ENCODE results near the gene FAM163B. TPM values are rescaled to one million over a fixed set of nuclear protein-coding genes. Genes with fewer than 3 reads are reported as not detected.

FAM163B gene
- polyA plus RNA-seq, 1 donor (not counting 4 experiments of a cell fraction or from before 2014, with no cell fraction given) = not detected

- H4K20me1 ChIP-seq (ENCODE audit: control insufficient read depth, extremely low read depth, insufficient read depth, low read length) = no peaks in the 10 kb centered on the region
- no peak for TF ChIP-seq CTCF (optimal IDR thresholded peaks at IDR 0.05 in 1 of 3, IDR thresholded peaks at IDR 0.05 in 1 of 3, conservative IDR thresholded peaks at IDR 0.05 in 1 of 3; ENCODE audit: extremely low read depth in 1 of 3, insufficient read depth in 2 of 3, low read length in 3 of 3)
- no peak for TF ChIP-seq EZH2 (IDR thresholded peaks at IDR 0.05; ENCODE audit: low read length)
- no peak overlapping the region for H2AFZ ChIP-seq (ENCODE audit: control insufficient read depth, low read length)
- no peak overlapping the region for H3K4me2 ChIP-seq (ENCODE audit: control insufficient read depth, extremely low read depth, insufficient read depth, low read depth, low read length)
- no peaks in the 10 kb centered on the region for H3K79me2 ChIP-seq (ENCODE audit: control insufficient read depth, insufficient read depth, low read length)
- H3K27me3 ChIP-seq (ENCODE audit: control insufficient read depth, extremely low read depth, insufficient read depth, low read length) = peaks cover 7% of the 10 kb centered on the region
- no peak overlapping the region for H3K4me3 ChIP-seq (ENCODE audit: control insufficient read depth in 2 of 3, extremely low read depth in 1 of 3, insufficient read depth in 2 of 3, low read depth in 1 of 3, low read length in 3 of 3)
- H3K9ac ChIP-seq (ENCODE audit: control insufficient read depth, extremely low read depth, insufficient read depth, low read length) = no peak overlapping the region
- no peaks in the 10 kb centered on the region for H3K4me1 ChIP-seq (ENCODE audit: control insufficient read depth, extremely low read depth, insufficient read depth, low read length)
- dilution Hi-C loops (cut with MboI; ENCODE audit: extremely low pct_ligation_motif_present, low sequenced_read_pairs) = no loop called here
- H3K9me3 ChIP-seq (ENCODE audit: control insufficient read depth, low read depth, low read length) = no peaks in the 10 kb centered on the region
- no peak for FAIRE-seq
- no peak for DNase-seq (ENCODE audit: low read depth, low spot score)
- H3K36me3 ChIP-seq (ENCODE audit: control insufficient read depth in 2 of 2, extremely low read depth in 1 of 2, insufficient read depth in 2 of 2, low read length in 2 of 2) = no peaks in the 10 kb centered on the region
- no peaks in the 10 kb centered on the region for H3K9me1 ChIP-seq (ENCODE audit: control insufficient read depth, extremely low read depth, insufficient read depth, low read length)
- no peak overlapping the region for H3K27ac ChIP-seq (ENCODE audit: control insufficient read depth, insufficient read depth, low read length)
Measured at GRCh38 chr9:133546287-133546680, 62.9 kb downstream of the FAM163B start.

GRCh38 chr9:133545494-133546286, 63.5 kb downstream of the FAM163B start:
- no peak overlapping the region for H3K27ac ChIP-seq (ENCODE audit: control insufficient read depth, insufficient read depth, low read length)
- FAIRE-seq = no peak
- TF ChIP-seq EZH2 (IDR thresholded peaks at IDR 0.05; ENCODE audit: low read length) (no peak), CTCF (optimal IDR thresholded peaks at IDR 0.05 in 1 of 3, IDR thresholded peaks at IDR 0.05 in 1 of 3, conservative IDR thresholded peaks at IDR 0.05 in 1 of 3; ENCODE audit: extremely low read depth in 1 of 3, insufficient read depth in 2 of 3, low read length in 3 of 3) (no peak)

More at GRCh38 chr9:133545494-133546286, 63.5 kb downstream of the FAM163B start:
- H3K27me3 ChIP-seq (ENCODE audit: control insufficient read depth, extremely low read depth, insufficient read depth, low read length) = peaks cover 7% of the 10 kb centered on the region
- H4K20me1 ChIP-seq (ENCODE audit: control insufficient read depth, extremely low read depth, insufficient read depth, low read length) = no peaks in the 10 kb centered on the region
- no peak overlapping the region for H3K9ac ChIP-seq (ENCODE audit: control insufficient read depth, extremely low read depth, insufficient read depth, low read length)
- H3K9me3 ChIP-seq (ENCODE audit: control insufficient read depth, low read depth, low read length) = no peaks in the 10 kb centered on the region
- no peaks in the 10 kb centered on the region for H3K36me3 ChIP-seq (ENCODE audit: control insufficient read depth in 2 of 2, extremely low read depth in 1 of 2, insufficient read depth in 2 of 2, low read length in 2 of 2)
- H3K79me2 ChIP-seq (ENCODE audit: control insufficient read depth, insufficient read depth, low read length) = no peaks in the 10 kb centered on the region
- DNase-seq (ENCODE audit: low read depth, low spot score) = no peak
- dilution Hi-C loops (cut with MboI; ENCODE audit: extremely low pct_ligation_motif_present, low sequenced_read_pairs) = no loop called here
- no peaks in the 10 kb centered on the region for H3K9me1 ChIP-seq (ENCODE audit: control insufficient read depth, extremely low read depth, insufficient read depth, low read length)
- H2AFZ ChIP-seq (ENCODE audit: control insufficient read depth, low read length) = no peak overlapping the region
- no peak overlapping the region for H3K4me3 ChIP-seq (ENCODE audit: control insufficient read depth in 2 of 3, extremely low read depth in 1 of 3, insufficient read depth in 2 of 3, low read depth in 1 of 3, low read length in 3 of 3)
- H3K4me1 ChIP-seq (ENCODE audit: control insufficient read depth, extremely low read depth, insufficient read depth, low read length) = no peaks in the 10 kb centered on the region
- no peak overlapping the region for H3K4me2 ChIP-seq (ENCODE audit: control insufficient read depth, extremely low read depth, insufficient read depth, low read depth, low read length)

All from keratinocyte (primary cell).